Gastroesophageal sphincter (tissue), 4 donors: ENCODE data around the gene NKX2-2. TPM values are rescaled to one million over a fixed set of nuclear protein-coding genes. Genes with fewer than 3 reads are reported as not detected.

Experiments used
- ATAC-seq: fragments of 150-250 bp; one replicate; pipeline ENCODE4 v1.9.1; 2016; ENCODE audit warnings: mild to moderate bottlenecking, moderate library complexity
- H3K27ac ChIP-seq, 4 donors: fragments of 200-600 bp; sonication (generic) in 3 of 4; 1 replicate in 3 of 4; 2 replicates in 1 of 4; pipeline ENCODE4 v1.5.1; 2016 to 2019
- H3K27me3 ChIP-seq: fragments of 200-600 bp; sonication (generic); one replicate; pipeline ENCODE4 v1.5.1; 2019
- H3K36me3 ChIP-seq, 2 donors: fragments of 200-600 bp; sonication (generic); one replicate each; pipeline ENCODE4 v1.5.1; 2019; ENCODE audit warnings: control low read depth in 1 of 2
- H3K4me1 ChIP-seq, 3 donors: fragments of 200-600 bp; sonication (generic); 1 replicate in 2 of 3; 2 replicates in 1 of 3; pipeline ENCODE4 v1.5.1; 2016 to 2019; ENCODE audit warnings: control low read depth in 2 of 3
- H3K4me3 ChIP-seq, 2 donors: fragments of 200-600 bp; sonication (generic); one replicate each; pipeline ENCODE4 v1.5.1; 2019; ENCODE audit warnings: mild to moderate bottlenecking in 1 of 2, moderate library complexity in 1 of 2
- H3K9me3 ChIP-seq, 3 donors: fragments of 200-600 bp; sonication (generic); one replicate each; pipeline ENCODE4 v1.5.1; 2017 to 2019; ENCODE audit warnings: control low read depth in 2 of 3
- CTCF ChIP-seq, 4 experiments: fragments of 200-600 bp in 2 of 4; fragments of 450-650 bp in 2 of 4; sonication (generic) in 1 of 4; IDR thresholded peaks; one replicate each; pipeline ENCODE4 v1.5.1; 2017 to 2019; ENCODE audit warnings: antibody characterized with exemption in 4 of 4, mild to moderate bottlenecking in 2 of 4, moderate library complexity in 2 of 4
- EP300 ChIP-seq: sonication (generic); formaldehyde crosslinking; IDR thresholded peaks from one replicate; pipeline ENCODE4 v1.6.1; 2017; ENCODE audit warnings: antibody characterized with exemption, mild to moderate bottlenecking
- POLR2A ChIP-seq, 2 donors: fragments of 450-650 bp; IDR thresholded peaks; one replicate each; pipeline ENCODE4 v1.6.1; 2017; ENCODE audit warnings: antibody characterized with exemption in 2 of 2, mild to moderate bottlenecking in 2 of 2, moderate library complexity in 1 of 2
- POLR2AphosphoS5 ChIP-seq: sonication (generic); formaldehyde crosslinking; IDR thresholded peaks from one replicate; pipeline ENCODE4 v1.6.1; 2017; ENCODE audit warnings: antibody characterized with exemption
- WGBS, 2 donors: methylation state at CpG; one replicate each; pipeline ENCODE4 v1.1.5; 2018; ENCODE audit warnings: low coverage in 1 of 2; 5-methylcytosine and 5-hydroxymethylcytosine counted together
- total RNA-seq, 4 donors: library from RNA; depleted of rRNA; stranded (reverse); fragments of >200 nt; gene quantifications; one replicate each; pipeline ENCODE4 v1.1.0, GENCODE V29; 2016

Gene NKX2-2
- total RNA-seq, 4 donors from 2014 or later, result not detected

- Histone ChIP-seq H3K9me3 (no peaks in the 10 kb centered on the region), H3K36me3 (no peaks in the 10 kb centered on the region), H3K4me3 (no peak overlapping the region), H3K27ac (no peak overlapping the region), H3K4me1 (peaks cover 0 to 70% (median 24%) of the 10 kb centered on the region in 3 donors), H3K27me3 (peaks cover 100% of the 10 kb centered on the region)
- WGBS, 2 donors, result 0 to 2% methylated on average over 5 to 10 of the region's 37 CpGs
- no peak for ATAC-seq
- no peak for TF ChIP-seq POLR2AphosphoS5
Observed at GRCh38 chr20:21518292-21518991, 4.6 kb upstream of the NKX2-2 start.

GRCh38 chr20:21517566-21518277, 3.9 kb upstream of the NKX2-2 start:
- peaks cover 100% of the 10 kb centered on the region for H3K27me3 ChIP-seq
- H3K27ac ChIP-seq, result no peak overlapping the region
- H3K4me1 ChIP-seq, result peaks cover 0 to 73% (median 31%) of the 10 kb centered on the region in 3 donors
- H3K9me3 ChIP-seq, result no peaks in the 10 kb centered on the region
- no peak for TF ChIP-seq EP300
- no peak for TF ChIP-seq POLR2AphosphoS5
- no peak for TF ChIP-seq POLR2A (IDR thresholded peaks at IDR 0.05)
- no peak for TF ChIP-seq CTCF (IDR thresholded peaks at IDR 0.05)
- H3K36me3 ChIP-seq, result no peaks in the 10 kb centered on the region
- no peak for ATAC-seq
- H3K4me3 ChIP-seq, result no peak overlapping the region
- 0 to 3% methylated on average over 4 to 20 of the region's 32 CpGs for WGBS, 2 donors

- Histone ChIP-seq H3K36me3 (no peaks in the 10 kb centered on the region), H3K4me1 (peaks cover 0 to 73% (median 38%) of the 10 kb centered on the region in 3 donors), H3K27ac (no peak overlapping the region), H3K9me3 (no peaks in the 10 kb centered on the region), H3K4me3 (no peak overlapping the region), H3K27me3 (peaks cover 100% of the 10 kb centered on the region)
- no peak for ATAC-seq
- 0 to 4% methylated on average over 1 to 12 of the region's 32 CpGs for WGBS, 2 donors
- TF ChIP-seq POLR2A (IDR thresholded peaks at IDR 0.05) (no peak), EP300 (no peak), CTCF (IDR thresholded peaks at IDR 0.05) (no peak), POLR2AphosphoS5 (no peak)
Observed at GRCh38 chr20:21516861-21517565, 3.1 kb upstream of the NKX2-2 start.

GRCh38 chr20:21516180-21516567, 2.3 kb upstream of the NKX2-2 start:
- WGBS, 2 donors, result 1% methylated on average over 8 of the region's 20 CpGs; no CpG with 5 or more reads in 1 of the 2 donors
- Histone ChIP-seq H3K9me3 (no peaks in the 10 kb centered on the region), H3K4me3 (no peak overlapping the region), H3K27me3 (peaks cover 100% of the 10 kb centered on the region), H3K36me3 (no peaks in the 10 kb centered on the region), H3K27ac (no peak overlapping the region), H3K4me1 (peaks cover 0 to 73% (median 39%) of the 10 kb centered on the region in 3 donors)
- no peak for ATAC-seq
- TF ChIP-seq EP300 (no peak), POLR2AphosphoS5 (no peak), POLR2A (IDR thresholded peaks at IDR 0.05) (no peak)

- no peak for TF ChIP-seq POLR2AphosphoS5
- TF ChIP-seq POLR2A (IDR thresholded peaks at IDR 0.05), result no peak
- no peak for TF ChIP-seq CTCF (IDR thresholded peaks at IDR 0.05)
- TF ChIP-seq EP300, result no peak
- ATAC-seq, result no peak
- no peak overlapping the region for H3K27ac ChIP-seq
- H3K9me3 ChIP-seq, result no peaks in the 10 kb centered on the region
- H3K36me3 ChIP-seq, result no peaks in the 10 kb centered on the region
- peaks cover 100% of the 10 kb centered on the region for H3K27me3 ChIP-seq
- no peak overlapping the region for H3K4me3 ChIP-seq
- 4 to 5% methylated on average over 21 to 23 of the region's 61 CpGs for WGBS, 2 donors
- peaks cover 0 to 73% (median 42%) of the 10 kb centered on the region in 3 donors for H3K4me1 ChIP-seq
Observed at GRCh38 chr20:21515300-21516179, 1.7 kb upstream of the NKX2-2 start.
